Measurements from ENCODE around the gene JAZF1. TPM values are rescaled to one million over a fixed set of nuclear protein-coding genes. Genes with fewer than 3 reads are reported as not detected.

Gene JAZF1
- total and polyA plus RNA-seq, 12 donors: 6.9 to 42.3 (median 30.0) TPM

DNA sequence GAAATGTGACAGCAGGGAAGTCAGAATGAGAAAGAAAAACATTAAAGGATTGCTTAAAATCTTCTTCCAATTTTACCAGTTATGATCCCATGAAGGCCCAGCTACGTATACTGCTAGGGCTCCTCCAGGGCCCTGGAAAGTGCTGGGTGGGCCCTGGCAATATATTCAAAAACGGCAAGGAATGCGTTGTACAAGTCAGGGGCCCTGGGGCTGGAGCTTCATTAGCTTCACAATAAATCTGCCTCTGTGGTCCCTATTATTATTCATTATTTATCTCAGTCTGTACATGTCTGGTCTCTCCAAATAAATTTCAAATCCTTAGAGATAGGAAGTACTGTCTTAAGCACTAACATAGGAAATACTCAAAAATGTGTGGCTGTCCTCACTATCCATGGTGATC, 7.6 kb downstream of the JAZF1 start:
- Histone ChIP-seq H3K4me1 (peaks cover 0 to 85% (median 43%) of the 10 kb centered on the region in 9 donors), H3K27ac (peak overlapping the region in 6 of 10 donors; percentile 13 to 85 (median 62)), H3K4me3 (no peak overlapping the region), H3K27me3 (no peaks in the 10 kb centered on the region), H3K9me3 (no peaks in the 10 kb centered on the region), H3K36me3 (no peaks in the 10 kb centered on the region)
- 90 to 92% methylated on average over 3 of the region's 3 CpGs for WGBS, 2 donors
- TF ChIP-seq, protein P1, sequence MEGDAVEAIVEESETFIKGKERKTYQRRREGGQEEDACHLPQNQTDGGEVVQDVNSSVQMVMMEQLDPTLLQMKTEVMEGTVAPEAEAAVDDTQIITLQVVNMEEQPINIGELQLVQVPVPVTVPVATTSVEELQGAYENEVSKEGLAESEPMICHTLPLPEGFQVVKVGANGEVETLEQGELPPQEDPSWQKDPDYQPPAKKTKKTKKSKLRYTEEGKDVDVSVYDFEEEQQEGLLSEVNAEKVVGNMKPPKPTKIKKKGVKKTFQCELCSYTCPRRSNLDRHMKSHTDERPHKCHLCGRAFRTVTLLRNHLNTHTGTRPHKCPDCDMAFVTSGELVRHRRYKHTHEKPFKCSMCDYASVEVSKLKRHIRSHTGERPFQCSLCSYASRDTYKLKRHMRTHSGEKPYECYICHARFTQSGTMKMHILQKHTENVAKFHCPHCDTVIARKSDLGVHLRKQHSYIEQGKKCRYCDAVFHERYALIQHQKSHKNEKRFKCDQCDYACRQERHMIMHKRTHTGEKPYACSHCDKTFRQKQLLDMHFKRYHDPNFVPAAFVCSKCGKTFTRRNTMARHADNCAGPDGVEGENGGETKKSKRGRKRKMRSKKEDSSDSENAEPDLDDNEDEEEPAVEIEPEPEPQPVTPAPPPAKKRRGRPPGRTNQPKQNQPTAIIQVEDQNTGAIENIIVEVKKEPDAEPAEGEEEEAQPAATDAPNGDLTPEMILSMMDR (IDR thresholded peaks at IDR 0.05): no peak
- intact Hi-C loops (cut with DNase I): loop anchor here in 3 of 10 donors (10.0 kb wide), 1 partner anchor 68 kb away; no protein-coding TSS in a partner anchor
- no peak for ATAC-seq
- DNase-seq: no peak

DNA sequence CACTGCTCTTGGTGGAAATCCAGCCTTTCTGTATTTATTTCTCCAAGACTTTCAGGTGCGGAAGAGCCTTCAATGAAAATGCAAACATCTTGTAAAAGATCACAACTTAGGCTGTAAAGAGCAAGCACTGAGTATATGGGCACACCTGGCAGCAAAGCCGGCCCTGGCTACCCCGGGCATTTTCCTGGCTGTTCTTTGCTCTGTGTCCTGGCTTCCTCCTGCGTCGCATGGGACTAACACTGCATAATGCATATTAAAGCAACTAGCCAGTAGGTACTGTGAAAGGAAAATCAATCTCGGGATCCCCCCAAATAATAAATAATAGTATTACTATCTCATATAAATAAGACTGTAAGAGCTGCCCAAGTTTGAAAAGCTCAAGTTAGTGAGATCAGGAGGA, 9.9 kb downstream of the JAZF1 start:
- Histone ChIP-seq H3K4me1 (peaks cover 0 to 77% (median 34%) of the 10 kb centered on the region in 9 donors), H3K27ac (peak overlapping the region in 3 of 10 donors; percentile 20 to 61 (median 30)), H3K4me3 (no peak overlapping the region), H3K36me3 (no peaks in the 10 kb centered on the region), H3K9me3 (no peaks in the 10 kb centered on the region), H3K27me3 (no peaks in the 10 kb centered on the region)
- TF ChIP-seq, protein P1 (IDR thresholded peaks at IDR 0.05): no peak
- DNase-seq: no peak
- peak in 2 of 8 donors; percentile 43 to 74 for ATAC-seq
- WGBS, 2 donors: 74 to 83% methylated on average over 6 of the region's 6 CpGs
- intact Hi-C loops (cut with DNase I): loop anchor here in 3 of 10 donors (10.0 kb wide), 1 partner anchor 66 kb away; no protein-coding TSS in a partner anchor

DNA sequence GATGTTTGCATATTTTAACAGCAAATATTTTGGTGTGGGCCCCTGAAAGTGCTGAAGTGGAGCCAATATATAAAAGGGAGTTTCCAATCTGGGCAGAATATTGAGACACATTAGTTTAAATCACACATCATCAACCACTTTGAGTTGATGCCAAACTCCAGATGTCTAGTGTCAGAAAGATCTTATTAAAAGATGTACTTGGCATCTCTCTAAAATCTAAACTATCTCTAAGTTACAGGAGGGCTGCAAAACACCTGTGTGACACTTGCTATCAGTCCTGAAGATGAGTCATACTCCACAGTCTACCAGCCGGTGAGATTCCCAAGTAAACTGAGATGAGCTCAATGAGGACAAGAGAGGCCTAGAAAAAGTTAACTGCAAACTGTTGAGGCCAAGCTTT, 11.4 kb downstream of the JAZF1 start:
- 41 to 52% methylated on average over 1 of the region's 1 CpG for WGBS, 2 donors
- no peak overlapping the region for H3K27ac ChIP-seq
- intact Hi-C loops (cut with DNase I): no loop called here
- H3K4me3 ChIP-seq: no peak overlapping the region
- H3K9me3 ChIP-seq: no peaks in the 10 kb centered on the region
- H3K36me3 ChIP-seq: no peaks in the 10 kb centered on the region
- H3K4me1 ChIP-seq: peaks cover 0 to 80% (median 30%) of the 10 kb centered on the region in 9 donors
- TF ChIP-seq, protein P1 (IDR thresholded peaks at IDR 0.05): no peak
- H3K27me3 ChIP-seq: no peaks in the 10 kb centered on the region
- ATAC-seq (no peak), DNase-seq (no peak)

DNA sequence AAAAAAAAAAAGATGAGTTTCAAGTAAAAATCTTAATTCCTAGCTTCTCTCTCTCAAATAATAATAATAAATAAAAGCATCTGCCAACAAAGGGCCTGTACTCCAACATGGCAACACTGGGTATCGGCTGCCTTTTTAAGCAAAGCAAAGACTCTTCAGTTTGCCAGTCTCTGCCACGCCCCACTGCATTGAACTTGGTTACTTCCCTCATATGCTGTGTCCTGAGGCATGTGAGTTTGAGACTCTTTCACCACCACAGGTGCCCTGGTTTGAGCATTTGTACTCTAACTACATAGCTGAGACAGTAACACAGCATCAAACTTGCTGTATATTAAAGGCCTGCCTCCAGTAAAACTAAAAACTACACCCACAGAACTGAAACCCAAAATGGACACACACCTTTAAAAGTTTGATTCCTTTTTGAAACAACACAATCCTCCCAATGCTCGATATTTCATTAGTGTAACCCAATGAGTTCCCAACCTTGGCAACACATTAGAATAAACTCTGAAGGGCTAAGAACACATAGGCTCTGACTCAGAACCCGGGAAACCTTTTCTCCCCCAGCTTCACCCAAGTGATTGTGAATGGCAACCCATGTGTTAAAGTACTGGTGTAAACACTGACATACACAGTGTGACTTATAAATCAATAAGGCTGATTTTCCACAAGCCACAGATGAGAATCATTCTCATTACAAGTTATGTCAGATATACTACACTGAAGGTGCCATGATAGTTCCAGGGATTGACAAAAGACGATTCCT, 12.0 kb downstream of the JAZF1 start:
- DNase-seq: no peak
- Histone ChIP-seq H3K27me3 (no peaks in the 10 kb centered on the region), H3K4me3 (no peak overlapping the region), H3K36me3 (no peaks in the 10 kb centered on the region), H3K4me1 (peaks cover 0 to 82% (median 33%) of the 10 kb centered on the region in 9 donors), H3K9me3 (no peaks in the 10 kb centered on the region), H3K27ac (no peak overlapping the region)
- WGBS, 2 donors: 92 to 93% methylated on average over 5 of the region's 5 CpGs
- TF ChIP-seq, protein P1 (IDR thresholded peaks at IDR 0.05): no peak
- no peak for ATAC-seq
- intact Hi-C loops (cut with DNase I): no loop called here
